A673 (cell line): ENCODE data around the gene B3GNT8. TPM values are rescaled to one million over a fixed set of nuclear protein-coding genes. Genes with fewer than 3 reads are reported as not detected.
"Not testable (repeated sequence)": the region's sequence is repeated elsewhere in the genome, so short reads cannot be mapped to it uniquely, and the experiment has no call there.

Experiments used
- Bru-seq: library from RNA; stranded (reverse); fragments of 400-500 nt; gene quantifications from one replicate; lab custom pipeline; 2021; lab: Mats Ljungman, UMichigan
- BruChase-seq, 2 experiments: library from RNA; stranded (reverse); fragments of 400-500 nt; gene quantifications; one replicate each; lab custom pipeline; 2021; lab: Mats Ljungman, UMichigan
- BruUV-seq: library from RNA; stranded (reverse); fragments of 400-500 nt; replicated peaks from 2 replicates; lab custom pipeline; 2021; lab: Mats Ljungman, UMichigan
- CTCF ChIA-PET: fragments of 300-600 bp; sonication (Branson Sonifier 250); formaldehyde crosslinking; loops from one replicate; lab custom pipeline; 2022; ENCODE audit warnings: antibody characterized with exemption; lab: Charles Lee
- POLR2A ChIA-PET: fragments of 300-600 bp; sonication (Branson Sonifier 250); formaldehyde crosslinking; loops from one replicate; lab custom pipeline; 2022; ENCODE audit warnings: antibody characterized with exemption; ENCODE audit not compliant: low non-redundant PET; lab: Charles Lee
- DNase-seq: peaks from one replicate; pipeline ENCODE4 v3.0.0-alpha.2; 2015; ENCODE audit warnings: low spot score
- H3K27ac ChIP-seq: fragments of 200-600 bp; sonication (generic); 2 replicates; pipeline ENCODE4 v1.5.1; 2016; ENCODE audit warnings: mixed run types, low read depth, mild to moderate bottlenecking, mixed read lengths, antibody characterized with exemption, low read length; ENCODE audit not compliant: poor library complexity, severe bottlenecking
- H3K27me3 ChIP-seq: fragments of 200-600 bp; sonication (generic); replicated peaks from 2 replicates; pipeline ENCODE4 v1.6.1; 2017; ENCODE audit warnings: mixed run types, low read depth, mild to moderate bottlenecking, mixed read lengths, antibody characterized with exemption, low read length; ENCODE audit not compliant: insufficient read depth, poor library complexity
- H3K36me3 ChIP-seq: fragments of 200-600 bp; sonication (generic); 2 replicates; pipeline ENCODE4 v1.6.1; 2016; ENCODE audit warnings: mixed run types, mild to moderate bottlenecking, mixed read lengths, antibody characterized with exemption, low read length; ENCODE audit not compliant: insufficient read depth, poor library complexity, severe bottlenecking
- H3K4me1 ChIP-seq: fragments of 200-600 bp; sonication (generic); 2 replicates; pipeline ENCODE4 v1.6.1; 2017; ENCODE audit warnings: mixed run types, mild to moderate bottlenecking, mixed read lengths, antibody characterized with exemption, low read length; ENCODE audit not compliant: insufficient read depth, poor library complexity, severe bottlenecking
- H3K4me3 ChIP-seq: fragments of 200-600 bp; sonication (generic); 2 replicates; pipeline ENCODE4 v1.5.1; 2016; ENCODE audit warnings: low read depth, mixed run types, mild to moderate bottlenecking, mixed read lengths, low read length; ENCODE audit not compliant: poor library complexity, severe bottlenecking
- H3K9me3 ChIP-seq: fragments of 200-600 bp; sonication (generic); 2 replicates; pipeline ENCODE4 v1.6.1; 2016; ENCODE audit warnings: mixed run types, low read depth, mild to moderate bottlenecking, mixed read lengths, antibody characterized with exemption, low read length; ENCODE audit not compliant: poor library complexity, severe bottlenecking
- EZH2 ChIP-seq: fragments of 200-600 bp; sonication (generic); IDR thresholded peaks from 2 replicates; pipeline ENCODE4 v1.6.1; 2017; ENCODE audit warnings: borderline replicate concordance, low read depth, mild to moderate bottlenecking, mixed read lengths, antibody characterized with exemption, low read length; ENCODE audit not compliant: poor library complexity, severe bottlenecking
- intact Hi-C: fragments of 100-400 bp; cut with micrococcal nuclease; formaldehyde crosslinking; loops from one replicate; pipeline ENCODE4 v1.10.0; 2022; ENCODE audit not compliant: unreplicated experiment
- long read RNA-seq: library from polyadenylated mRNA; stranded (forward); transcript quantifications from one replicate; pipeline ENCODE4 v2.0.0, GENCODE V29; 2022
- total RNA-seq: library from RNA; stranded (reverse); gene quantifications from 2 replicates; pipeline ENCODE4 v1.2.3, GENCODE V29; 2021
- TF ChIP-seq, protein P1 (sequence below): fragments of 300-800, 200-600 bp; sonication (generic); conservative IDR thresholded peaks from 2 replicates; pipeline ENCODE4 v1.5.1; 2017; ENCODE audit warnings: low read depth, mild to moderate bottlenecking, antibody characterized with exemption, low read length, moderate library complexity, mixed read lengths

B3GNT8 gene, protein sequence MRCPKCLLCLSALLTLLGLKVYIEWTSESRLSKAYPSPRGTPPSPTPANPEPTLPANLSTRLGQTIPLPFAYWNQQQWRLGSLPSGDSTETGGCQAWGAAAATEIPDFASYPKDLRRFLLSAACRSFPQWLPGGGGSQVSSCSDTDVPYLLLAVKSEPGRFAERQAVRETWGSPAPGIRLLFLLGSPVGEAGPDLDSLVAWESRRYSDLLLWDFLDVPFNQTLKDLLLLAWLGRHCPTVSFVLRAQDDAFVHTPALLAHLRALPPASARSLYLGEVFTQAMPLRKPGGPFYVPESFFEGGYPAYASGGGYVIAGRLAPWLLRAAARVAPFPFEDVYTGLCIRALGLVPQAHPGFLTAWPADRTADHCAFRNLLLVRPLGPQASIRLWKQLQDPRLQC
- total RNA-seq = 0.41 and 0.81 TPM in 2 replicates
- Bru-seq, nascent RNA = percentile 31 among the genes with signal in this experiment
- percentile 29 among the genes with signal in this experiment for BruChase-seq, experiment 1, labeled RNA remaining after a 2-hour chase
- BruChase-seq, experiment 2, labeled RNA remaining after a 6-hour chase = percentile 36 among the genes with signal in this experiment
- long read RNA-seq, partial matches to known transcripts = 1 of 2 reads
- long read RNA-seq, other reads (novel, unspliced or antisense) = 1 of 2 reads

DNA sequence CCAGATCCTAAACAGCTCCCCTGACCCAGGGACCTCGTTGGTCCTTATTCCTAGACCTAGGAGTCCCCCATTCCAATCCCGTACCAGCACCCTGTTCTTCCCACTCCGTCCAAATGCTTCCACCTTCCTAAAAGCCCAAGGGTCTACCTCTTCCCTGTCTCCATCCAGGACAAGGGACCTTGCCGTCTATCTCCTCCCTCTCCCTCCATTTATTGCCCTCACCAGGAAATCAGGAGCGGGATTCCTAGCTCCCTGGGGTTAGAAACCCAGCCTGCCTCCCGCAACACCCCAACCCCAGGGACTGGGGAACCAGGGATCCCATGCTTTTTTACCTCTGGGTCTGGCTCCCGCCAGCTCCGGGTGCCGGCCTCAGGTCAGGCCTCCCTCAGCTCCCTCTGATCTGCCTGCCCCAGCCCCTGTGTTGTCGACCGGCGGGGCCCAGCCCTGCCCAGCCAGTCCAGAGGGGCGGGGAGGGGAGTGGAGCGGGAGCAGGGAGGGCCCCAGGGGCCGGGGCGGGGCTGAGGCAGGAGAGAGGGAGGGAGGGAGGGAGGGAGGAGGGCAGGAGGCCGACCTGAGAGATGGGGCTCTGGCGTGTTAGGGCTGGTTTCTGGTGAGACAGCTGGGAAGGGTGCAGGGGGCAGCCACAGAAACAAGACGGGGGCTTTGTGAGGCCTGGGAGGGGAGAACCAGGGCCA is at the start of gene B3GNT8:
TSS of gene B3GNT8 (minus strand) at position 423 of the 695 bp plus-strand sequence. CDS start 596 bp downstream, outside the sequence.
- BruUV-seq = no TSS peak

DNA sequence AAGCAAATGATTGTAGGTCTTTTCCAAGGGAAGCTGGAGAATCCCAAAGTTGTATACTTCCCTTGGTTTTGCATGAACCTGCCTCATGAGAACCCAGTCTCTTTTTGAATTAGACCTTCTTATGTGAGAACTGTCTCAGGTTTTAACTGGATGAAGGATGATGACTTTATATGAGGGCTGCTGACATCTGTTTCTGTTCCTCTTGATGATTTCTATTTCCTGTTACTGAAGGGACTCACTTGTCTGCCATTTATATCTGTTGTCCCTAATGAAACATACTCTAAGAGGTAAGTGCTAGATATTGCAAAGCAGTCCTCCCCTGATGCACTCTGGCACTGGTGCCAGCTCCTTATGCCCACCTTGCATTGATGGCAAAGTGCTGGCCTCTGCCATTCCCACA is 49.4 kb upstream of the B3GNT8 start:
- ChIA-PET CTCF (no interaction called here), POLR2A (no interaction called here)
- DNase-seq = no peak
- no peak for TF ChIP-seq EZH2
- TF ChIP-seq, protein P1, sequence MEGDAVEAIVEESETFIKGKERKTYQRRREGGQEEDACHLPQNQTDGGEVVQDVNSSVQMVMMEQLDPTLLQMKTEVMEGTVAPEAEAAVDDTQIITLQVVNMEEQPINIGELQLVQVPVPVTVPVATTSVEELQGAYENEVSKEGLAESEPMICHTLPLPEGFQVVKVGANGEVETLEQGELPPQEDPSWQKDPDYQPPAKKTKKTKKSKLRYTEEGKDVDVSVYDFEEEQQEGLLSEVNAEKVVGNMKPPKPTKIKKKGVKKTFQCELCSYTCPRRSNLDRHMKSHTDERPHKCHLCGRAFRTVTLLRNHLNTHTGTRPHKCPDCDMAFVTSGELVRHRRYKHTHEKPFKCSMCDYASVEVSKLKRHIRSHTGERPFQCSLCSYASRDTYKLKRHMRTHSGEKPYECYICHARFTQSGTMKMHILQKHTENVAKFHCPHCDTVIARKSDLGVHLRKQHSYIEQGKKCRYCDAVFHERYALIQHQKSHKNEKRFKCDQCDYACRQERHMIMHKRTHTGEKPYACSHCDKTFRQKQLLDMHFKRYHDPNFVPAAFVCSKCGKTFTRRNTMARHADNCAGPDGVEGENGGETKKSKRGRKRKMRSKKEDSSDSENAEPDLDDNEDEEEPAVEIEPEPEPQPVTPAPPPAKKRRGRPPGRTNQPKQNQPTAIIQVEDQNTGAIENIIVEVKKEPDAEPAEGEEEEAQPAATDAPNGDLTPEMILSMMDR = no peak
- H3K9me3 ChIP-seq = no peaks in the 10 kb centered on the region
- intact Hi-C loops = loop anchor here (10.0 kb wide), 1 partner anchor 198 kb away; no protein-coding TSS in a partner anchor
- peaks cover 70% of the 10 kb centered on the region for H3K27me3 ChIP-seq
- H3K4me3 ChIP-seq = no peak overlapping the region
- no TSS peak for BruUV-seq
- no peak overlapping the region for H3K27ac ChIP-seq
- no peaks in the 10 kb centered on the region for H3K4me1 ChIP-seq
- H3K36me3 ChIP-seq = no peaks in the 10 kb centered on the region

More for the DNA sequence above, at the start of gene B3GNT8:
- H3K4me3 ChIP-seq = no peak within 1 kb of the TSS
- CTCF ChIA-PET = interaction anchor here (0.5 kb wide), 2 partner anchors 9 to 143 kb away, joined by 3 to 5 read pairs; no protein-coding TSS in a partner anchor
- no peaks in the 10 kb centered on the region for H3K9me3 ChIP-seq
- H3K27me3 ChIP-seq = no peaks in the 10 kb centered on the region
- DNase-seq = peak; percentile 32
- H3K36me3 ChIP-seq = peaks cover 18% of the 10 kb centered on the region
- peaks cover 25% of the 10 kb centered on the region for H3K4me1 ChIP-seq
- POLR2A ChIA-PET = interaction anchor here (0.6 kb wide), 1 partner anchor 436 kb away, joined by 4 read pairs; no protein-coding TSS in a partner anchor
- intact Hi-C loops = no loop called here
- TF ChIP-seq, protein P1 = no peak
- no peak for TF ChIP-seq EZH2
- peak within 1 kb of the TSS; percentile 70 for H3K27ac ChIP-seq

DNA sequence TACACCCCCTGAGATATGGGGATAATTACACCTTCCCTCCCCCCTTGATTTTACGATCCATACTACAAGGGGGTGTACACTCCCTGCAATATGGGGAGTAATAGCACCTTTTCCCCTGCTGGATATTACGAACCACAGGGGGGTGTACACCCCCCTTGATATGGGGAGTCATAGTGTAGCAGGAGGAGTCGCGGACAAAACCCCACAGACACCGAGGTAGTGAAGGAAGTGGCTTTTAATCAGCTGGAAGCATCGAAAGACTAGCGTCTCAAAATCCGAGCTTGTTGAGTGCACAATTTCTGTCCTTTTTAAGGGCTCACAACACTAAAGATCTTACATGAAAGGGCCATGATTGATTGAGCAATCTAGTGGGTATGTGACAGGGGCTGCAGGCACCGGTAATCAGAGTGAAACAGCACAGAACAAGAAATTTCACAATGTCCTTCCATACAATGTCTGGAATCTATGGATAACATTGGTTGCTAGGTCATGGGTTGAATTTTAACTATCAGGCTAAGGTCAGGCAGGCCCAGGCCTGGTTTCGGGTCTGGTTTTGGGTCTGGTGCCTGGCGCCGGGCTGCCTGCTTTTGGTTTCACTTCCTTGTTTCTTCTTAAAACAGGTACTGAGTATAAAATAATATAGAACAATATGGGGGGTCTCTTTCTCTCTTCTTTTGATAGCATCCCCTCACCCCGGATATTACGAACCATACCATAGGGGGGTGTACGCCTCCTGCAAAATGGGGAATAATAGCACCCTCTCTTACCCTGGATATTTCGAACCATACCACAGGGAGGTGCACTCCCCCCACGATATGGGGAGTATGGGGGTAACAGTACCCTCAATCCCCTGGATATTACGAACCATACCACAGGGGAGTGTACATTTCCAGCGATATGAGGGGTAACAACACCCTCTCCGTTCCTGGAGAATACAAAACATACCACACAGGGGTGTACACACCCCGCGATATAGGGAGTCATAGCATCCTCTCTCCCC is 36.4 kb upstream of the B3GNT8 start:
- H3K36me3 ChIP-seq, CTCF ChIA-PET, BruUV-seq, POLR2A ChIA-PET, H3K4me1 ChIP-seq, H3K4me3 ChIP-seq, intact Hi-C loops, DNase-seq, H3K9me3 ChIP-seq, H3K27ac ChIP-seq: not testable (repeated sequence)
- H3K27me3 ChIP-seq = peaks cover 91% of the 10 kb centered on the region
